K562 (cell line): Measurements from ENCODE around the gene HEMGN. TPM values are rescaled to one million over a fixed set of nuclear protein-coding genes. Genes with fewer than 3 reads are reported as not detected.

Experiments used
- BCL6 ChIP-seq: fragments of 250-450 bp; sonication (Bioruptor Pico); IDR thresholded peaks from 2 replicates; pipeline ENCODE4 v1.4.0; 2020
- CBX1 ChIP-seq: sonication (generic); IDR thresholded peaks from 2 replicates; pipeline ENCODE4 v1.6.1; 2016; ENCODE audit warnings: antibody characterized with exemption, low read depth, mild to moderate bottlenecking
- ELF4 ChIP-seq: fragments of 450-650 bp; formaldehyde crosslinking; IDR thresholded peaks from 2 replicates; pipeline ENCODE4 v1.4.0; 2022; ENCODE audit warnings: missing genetic modification characterization
- ETV1 ChIP-seq: fragments of 450-650 bp; conservative IDR thresholded peaks from 2 replicates; pipeline ENCODE4 v1.6.1; 2016; ENCODE audit warnings: missing genetic modification characterization, control low read depth, low read depth, missing compliant biosample characterization
- FOXO4 ChIP-seq: fragments of 450-650 bp; formaldehyde crosslinking; IDR thresholded peaks from 2 replicates; pipeline ENCODE4 v1.4.0; 2020; ENCODE audit warnings: mild to moderate bottlenecking, moderate library complexity
- ILK ChIP-seq: fragments of 450-650 bp; IDR thresholded peaks from 2 replicates; pipeline ENCODE4 v1.6.1; 2016; ENCODE audit warnings: missing genetic modification characterization, low read depth, mild to moderate bottlenecking, missing compliant biosample characterization, moderate library complexity, borderline replicate concordance
- MCM7 ChIP-seq, 2 experiments: fragments of 450-650 bp; IDR thresholded peaks; 2 replicates each; pipeline ENCODE4 v1.6.1; 2016 to 2018
- MNT ChIP-seq, 2 experiments: fragments of 450-650 bp; conservative IDR thresholded peaks; 2 replicates each; pipeline ENCODE4 v1.6.1; 2017; ENCODE audit warnings: mild to moderate bottlenecking in 2 of 2, moderate library complexity in 2 of 2
- NFATC3 ChIP-seq: fragments of 450-650 bp; IDR thresholded peaks from 2 replicates; pipeline ENCODE4 v1.6.1; 2017; ENCODE audit warnings: mild to moderate bottlenecking
- NFXL1 ChIP-seq: fragments of 450-650 bp; formaldehyde crosslinking; IDR thresholded peaks from 2 replicates; pipeline ENCODE4 v1.4.0; 2021; ENCODE audit warnings: mild to moderate bottlenecking
- POLR3A ChIP-seq: IDR thresholded peaks from 2 replicates; pipeline ENCODE4 v1.6.1; 2011; ENCODE audit warnings: borderline replicate concordance, mild to moderate bottlenecking, moderate library complexity; ENCODE audit not compliant: insufficient read length, insufficient read depth; ENCODE audit errors: extremely low read depth
- PRPF4 ChIP-seq: fragments of 200-400 bp; formaldehyde crosslinking; IDR thresholded peaks from one replicate; pipeline ENCODE4 v1.6.1; 2017; ENCODE audit warnings: low read length, low read depth, mild to moderate bottlenecking; ENCODE audit not compliant: insufficient read depth, poor library complexity, severe bottlenecking
- PTRF ChIP-seq: fragments of 450-650 bp; IDR thresholded peaks from 2 replicates; pipeline ENCODE4 v1.6.1; 2016; ENCODE audit warnings: mild to moderate bottlenecking, missing genetic modification characterization, missing compliant biosample characterization
- RBM34 ChIP-seq: fragments of 200-400 bp; formaldehyde crosslinking; IDR thresholded peaks from 2 replicates; pipeline ENCODE4 v1.6.1; 2018; ENCODE audit warnings: low read length, borderline replicate concordance; ENCODE audit not compliant: insufficient read depth
- RNF2 ChIP-seq: sonication (generic); IDR thresholded peaks from 2 replicates; pipeline ENCODE4 v1.6.1; 2016
- RUNX1 ChIP-seq: sonication (generic); IDR thresholded peaks from 2 replicates; pipeline ENCODE4 v1.6.1; 2016; ENCODE audit warnings: antibody characterized with exemption, low read depth
- SPI1 ChIP-seq: IDR thresholded peaks from 2 replicates; pipeline ENCODE4 v1.6.1; 2011; ENCODE audit warnings: low read depth, low read length, control low read depth, borderline replicate concordance
- TCFL5 ChIP-seq: fragments of 250-450 bp; sonication (Bioruptor Pico); conservative IDR thresholded peaks from 2 replicates; pipeline ENCODE4 v1.6.1; 2021; ENCODE audit warnings: mild to moderate bottlenecking, moderate library complexity, matching md5 sums
- THRB ChIP-seq: fragments of 450-650 bp; formaldehyde crosslinking; conservative IDR thresholded peaks from 2 replicates; pipeline ENCODE4 v1.4.0; 2022; ENCODE audit warnings: mild to moderate bottlenecking, missing genetic modification characterization
- XRCC3 ChIP-seq: fragments of 450-650 bp; IDR thresholded peaks from 2 replicates; pipeline ENCODE4 v1.6.1; 2017; ENCODE audit warnings: mild to moderate bottlenecking, moderate library complexity
- ZFX ChIP-seq: sonication (generic); formaldehyde crosslinking; IDR thresholded peaks from 2 replicates; pipeline ENCODE4 v1.8.0; 2022; ENCODE audit warnings: mild to moderate bottlenecking, missing genetic modification reagents, moderate library complexity
- ZNF12 ChIP-seq: sonication (generic); formaldehyde crosslinking; IDR thresholded peaks from 2 replicates; pipeline ENCODE4 v1.4.0; 2020; ENCODE audit warnings: mild to moderate bottlenecking, missing genetic modification reagents
- ZNF695 ChIP-seq: fragments of 450-650 bp; formaldehyde crosslinking; IDR thresholded peaks from 2 replicates; pipeline ENCODE4 v1.4.0; 2020; ENCODE audit warnings: mild to moderate bottlenecking, moderate library complexity
- polyA plus RNA-seq, 8 experiments: library from polyadenylated mRNA; depleted of rRNA in 4 of 8; stranded (reverse) in 5 of 8; unstranded in 3 of 8; fragments of >200 nt; fragmentation: Nextera tagmentation in 2 of 8; fragmentation: Illumina TruSeq in 1 of 8; extraction: Ambion mirVana in 2 of 8; extraction: Trizol in 1 of 8; gene quantifications; 2 replicates each; pipeline versions ENCODE4 v1.2.1 to v1.2.3, GENCODE V29; 2011 to 2014; ENCODE audit warnings: inconsistent platforms in 1 of 8, missing spikeins in 1 of 8
- total RNA-seq, 7 experiments: library from RNA; depleted of rRNA in 6 of 7; stranded (reverse); fragments of >200 nt in 6 of 7; fragmentation: Illumina TruSeq in 2 of 7; extraction: Trizol in 2 of 7; gene quantifications; 2 replicates each; pipeline versions ENCODE4 v1.2.1 to v1.2.3, GENCODE V29; 2011 to 2021; ENCODE audit warnings: low replicate concordance in 1 of 7
- TF ChIP-seq, protein P1 (sequence below): fragments of 450-650 bp; formaldehyde crosslinking; IDR thresholded peaks from 2 replicates; pipeline ENCODE4 v1.4.0; 2020; ENCODE audit warnings: mild to moderate bottlenecking, moderate library complexity

Gene HEMGN
- total and polyA plus RNA-seq, 9 of the 15 experiments (the other 6 are each of a cell fraction or from before 2014, with no cell fraction given): 56.3 to 258 (median 137) TPM

DNA sequence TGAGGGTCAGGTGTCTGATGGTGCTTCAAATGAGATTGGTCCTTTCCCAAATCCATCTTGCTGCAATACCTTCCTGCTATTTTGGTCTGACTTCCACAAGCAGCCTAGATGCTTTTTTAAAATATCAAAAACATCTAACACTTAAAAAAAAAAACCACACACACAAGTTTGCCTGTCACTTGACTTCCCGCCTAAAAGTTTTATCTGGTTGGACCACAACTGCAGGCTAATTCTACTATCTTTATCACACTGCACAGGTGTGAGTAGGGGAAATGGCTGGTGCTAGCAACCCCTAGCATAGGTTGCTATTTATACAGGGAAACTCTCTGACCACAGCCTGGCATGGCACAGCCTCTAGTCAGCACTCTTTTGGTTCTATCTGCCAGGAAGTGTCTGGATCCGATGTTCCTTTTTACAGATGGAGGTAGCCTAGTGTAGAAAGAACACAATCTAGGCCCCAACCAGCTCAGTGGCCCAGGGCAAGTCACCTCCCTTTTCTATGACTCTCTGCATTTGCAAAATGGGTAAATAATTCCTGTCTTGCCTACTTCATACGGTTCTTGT, at the start of gene HEMGN (continued):
- TF ChIP-seq PTRF (tag) (0 out of 2 replicates have a peak, but pooled peaks have one; percentile 31), ZNF695 (no peak), RBM34 (no peak), MCM7 (IDR thresholded peaks at IDR 0.05) (no peak), NFXL1 (CRISPR knock-in tag) (no peak), POLR3A (no peak), THRB (CRISPR knock-in tag) (no peak), MNT (conservative IDR thresholded peaks at IDR 0.05) (peak in 1 of 2 experiments; percentile 59; a peak in 3 of 4 replicates), TCFL5 (CRISPR knock-in tag) (no peak), ETV1 (tag) (peak; percentile 68), PRPF4 (no peak), XRCC3 (no peak), FOXO4 (CRISPR knock-in tag) (no peak), SPI1 (peak; percentile 17; the same call in 1 of the 2 replicates), RUNX1 (0 out of 2 replicates have a peak, but pooled peaks have one; percentile 71), CBX1 (no peak), RNF2 (peak; percentile 85; the same call in 1 of the 2 replicates), ILK (no peak), NFATC3 (peak; percentile 30; the same call in 1 of the 2 replicates), ELF4 (CRISPR knock-in tag) (0 out of 2 replicates have a peak, but pooled peaks have one; percentile 26), ZFX (CRISPR knock-in tag) (peak; percentile 22; the same call in 1 of the 2 replicates), BCL6 (CRISPR knock-in tag) (no peak), ZNF12 (CRISPR knock-in tag) (no peak)
- TF ChIP-seq, protein P1, sequence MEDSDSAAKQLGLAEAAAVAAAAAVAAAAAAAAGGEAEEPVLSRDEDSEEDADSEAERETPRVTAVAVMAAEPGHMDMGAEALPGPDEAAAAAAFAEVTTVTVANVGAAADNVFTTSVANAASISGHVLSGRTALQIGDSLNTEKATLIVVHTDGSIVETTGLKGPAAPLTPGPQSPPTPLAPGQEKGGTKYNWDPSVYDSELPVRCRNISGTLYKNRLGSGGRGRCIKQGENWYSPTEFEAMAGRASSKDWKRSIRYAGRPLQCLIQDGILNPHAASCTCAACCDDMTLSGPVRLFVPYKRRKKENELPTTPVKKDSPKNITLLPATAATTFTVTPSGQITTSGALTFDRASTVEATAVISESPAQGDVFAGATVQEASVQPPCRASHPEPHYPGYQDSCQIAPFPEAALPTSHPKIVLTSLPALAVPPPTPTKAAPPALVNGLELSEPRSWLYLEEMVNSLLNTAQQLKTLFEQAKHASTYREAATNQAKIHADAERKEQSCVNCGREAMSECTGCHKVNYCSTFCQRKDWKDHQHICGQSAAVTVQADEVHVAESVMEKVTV (CRISPR knock-in tag): no peak
